H9 (cell line): Measurements from ENCODE around the gene DLG5. TPM values are rescaled to one million over a fixed set of nuclear protein-coding genes. Genes with fewer than 3 reads are reported as not detected.
A peak's percentile ranks its signal among the peaks of the same experiment; 100 is the strongest.

Experiments used
- DNase-seq: peaks from one replicate; pipeline ENCODE4 v3.0.0-alpha.2; 2017
- H2AFZ ChIP-seq: one replicate; pipeline ENCODE4 v1.6.1; 2013; ENCODE audit warnings: mild to moderate bottlenecking, low read length, control low read depth, moderate library complexity
- H2AK5ac ChIP-seq: 2 replicates; pipeline ENCODE4 v1.6.1; 2013; ENCODE audit warnings: low read length, control low read depth, mixed read lengths; ENCODE audit not compliant: insufficient read length
- H2BK120ac ChIP-seq: one replicate; pipeline ENCODE4 v1.6.1; 2013; ENCODE audit warnings: low read depth, mild to moderate bottlenecking, low read length, control low read depth, inconsistent platforms; ENCODE audit not compliant: poor library complexity, severe bottlenecking
- H2BK12ac ChIP-seq: 2 replicates; pipeline ENCODE4 v1.6.1; 2013; ENCODE audit warnings: low read length, control low read depth, mixed read lengths, low read depth; ENCODE audit not compliant: insufficient read length
- H2BK15ac ChIP-seq: 2 replicates; pipeline ENCODE4 v1.6.1; 2013; ENCODE audit warnings: low read depth, low read length, control low read depth
- H2BK20ac ChIP-seq: one replicate; pipeline ENCODE4 v1.6.1; 2013; ENCODE audit warnings: low read depth, mild to moderate bottlenecking, low read length, control low read depth, inconsistent platforms; ENCODE audit not compliant: poor library complexity, severe bottlenecking
- H2BK5ac ChIP-seq: 2 replicates; pipeline ENCODE4 v1.6.1; 2013; ENCODE audit warnings: low read length, control low read depth, mixed read lengths; ENCODE audit not compliant: insufficient read length
- H3K14ac ChIP-seq: 2 replicates; pipeline ENCODE4 v1.6.1; 2013; ENCODE audit warnings: low read length, control low read depth; ENCODE audit not compliant: insufficient read depth
- H3K18ac ChIP-seq: 2 replicates; pipeline ENCODE4 v1.6.1; 2013; ENCODE audit warnings: low read depth, mild to moderate bottlenecking, mixed read lengths, low read length, control low read depth; ENCODE audit not compliant: insufficient read length
- H3K23ac ChIP-seq: 2 replicates; pipeline ENCODE4 v1.6.1; 2013; ENCODE audit warnings: low read length, control low read depth, mixed read lengths, low read depth; ENCODE audit not compliant: insufficient read length
- H3K23me2 ChIP-seq: 2 replicates; pipeline ENCODE4 v1.6.1; 2013; ENCODE audit warnings: low read depth, mild to moderate bottlenecking, mixed read lengths, low read length, control low read depth; ENCODE audit not compliant: insufficient read length, poor library complexity, severe bottlenecking
- H3K27ac ChIP-seq: 2 replicates; pipeline ENCODE4 v1.5.1; 2013; ENCODE audit warnings: low read length, control low read depth, mixed read lengths, low read depth; ENCODE audit not compliant: insufficient read length
- H3K27me3 ChIP-seq: 2 replicates; pipeline ENCODE4 v1.6.1; 2013; ENCODE audit warnings: low read length, control low read depth, inconsistent platforms; ENCODE audit not compliant: insufficient read depth
- H3K4ac ChIP-seq: 2 replicates; pipeline ENCODE4 v1.6.1; 2013; ENCODE audit warnings: low read depth, mild to moderate bottlenecking, control low read depth, inconsistent platforms, low read length, moderate library complexity
- H3K4me1 ChIP-seq: 2 replicates; pipeline ENCODE4 v1.6.1; 2013; ENCODE audit warnings: low read length, control low read depth, inconsistent platforms; ENCODE audit not compliant: insufficient read depth
- H3K4me2 ChIP-seq: 2 replicates; pipeline ENCODE4 v1.6.1; 2013; ENCODE audit warnings: low read length, control low read depth, mixed read lengths; ENCODE audit not compliant: insufficient read length, insufficient read depth
- H3K56ac ChIP-seq: 2 replicates; pipeline ENCODE4 v1.6.1; 2013; ENCODE audit warnings: low read depth, mild to moderate bottlenecking, mixed read lengths, low read length, control low read depth; ENCODE audit not compliant: insufficient read length
- H3K79me1 ChIP-seq: 2 replicates; pipeline ENCODE4 v1.6.1; 2013; ENCODE audit warnings: low read depth, mild to moderate bottlenecking, moderate library complexity, low read length, control low read depth, inconsistent platforms; ENCODE audit not compliant: insufficient read depth, poor library complexity, severe bottlenecking
- H3K79me2 ChIP-seq: 2 replicates; pipeline ENCODE4 v1.6.1; 2013; ENCODE audit warnings: low read length, control low read depth, inconsistent platforms; ENCODE audit not compliant: insufficient read depth
- H3K9ac ChIP-seq: 2 replicates; pipeline ENCODE4 v1.6.1; 2013; ENCODE audit warnings: low read length, control low read depth, mixed read lengths; ENCODE audit not compliant: insufficient read length; ENCODE audit errors: extremely low read depth
- H3K9me3 ChIP-seq: one replicate; pipeline ENCODE4 v1.6.1; 2013; ENCODE audit warnings: low read depth, low read length, inconsistent platforms; ENCODE audit not compliant: control insufficient read depth
- H3T11ph ChIP-seq: one replicate; pipeline ENCODE4 v1.6.1; 2013; ENCODE audit warnings: mild to moderate bottlenecking, low read length, control low read depth, inconsistent platforms
- H4K20me1 ChIP-seq: one replicate; pipeline ENCODE4 v1.6.1; 2013; ENCODE audit not compliant: control insufficient read depth, insufficient read length, insufficient read depth
- H4K5ac ChIP-seq: 2 replicates; pipeline ENCODE4 v1.6.1; 2013; ENCODE audit warnings: low read depth, mild to moderate bottlenecking, mixed read lengths, low read length, control low read depth; ENCODE audit not compliant: insufficient read length
- H4K8ac ChIP-seq: replicated peaks from 2 replicates; pipeline ENCODE4 v1.6.1; 2013; ENCODE audit warnings: low read length, control low read depth, mixed read lengths, low read depth; ENCODE audit not compliant: insufficient read length
- H4K91ac ChIP-seq: 2 replicates; pipeline ENCODE4 v1.6.1; 2013; ENCODE audit warnings: low read depth, mild to moderate bottlenecking, moderate library complexity, mixed read lengths, low read length, control low read depth; ENCODE audit not compliant: insufficient read length
- H3K27ac Mint-ChIP-seq, 3 experiments: 2 replicates in 2 of 3; 3 replicates in 1 of 3; pipeline ENCODE4 v1.8.0; 2020 to 2021; ENCODE audit warnings: mixed read lengths in 3 of 3, mild to moderate bottlenecking in 1 of 3, moderate library complexity in 1 of 3
- H3K27me3 Mint-ChIP-seq: 2 replicates; pipeline ENCODE4 v1.8.0; 2021; ENCODE audit warnings: low read depth, mild to moderate bottlenecking, moderate library complexity, mixed read lengths
- H3K36me3 Mint-ChIP-seq, 3 experiments: 2 replicates in 2 of 3; 3 replicates in 1 of 3; pipeline ENCODE4 v1.8.0; 2020 to 2021; ENCODE audit warnings: low read depth in 3 of 3, mixed read lengths in 3 of 3; ENCODE audit not compliant: insufficient read depth in 1 of 3
- H3K4me1 Mint-ChIP-seq, 2 experiments: 2 replicates each; pipeline ENCODE4 v1.8.0; 2020; ENCODE audit warnings: mixed read lengths in 2 of 2
- H3K4me3 Mint-ChIP-seq, 2 experiments: 2 replicates in 1 of 2; 3 replicates in 1 of 2; pipeline ENCODE4 v1.8.0; 2020 to 2021; ENCODE audit warnings: mild to moderate bottlenecking in 2 of 2, mixed read lengths in 2 of 2, moderate library complexity in 1 of 2
- H3K9me3 Mint-ChIP-seq, 2 experiments: 2 replicates in 1 of 2; 3 replicates in 1 of 2; pipeline ENCODE4 v1.8.0; 2020; ENCODE audit warnings: mild to moderate bottlenecking in 2 of 2, mixed read lengths in 2 of 2, moderate library complexity in 1 of 2
- WGBS: extraction: QIAGEN DNeasy Blood & Tissue Kit; methylation state at CpG from one replicate; pipeline ENCODE4 v1.1.7; 2013; ENCODE audit warnings: missing lambda C conversion rate, low lambda C conversion rate, mixed read lengths; ENCODE audit not compliant: insufficient read length; ENCODE audit errors: extremely low coverage; 5-methylcytosine and 5-hydroxymethylcytosine counted together
- total RNA-seq: library from RNA; stranded (reverse); gene quantifications from 2 replicates; pipeline ENCODE4 v1.2.1, GENCODE V29; 2021
- TF ChIP-seq, protein P1 (sequence below): fragments of 200-600 bp; sonication (generic); conservative IDR thresholded peaks from 3 replicates; pipeline ENCODE4 v1.8.0; 2021; ENCODE audit warnings: antibody characterized with exemption, mild to moderate bottlenecking

The DLG5 gene
- total RNA-seq, 1 experiment from 2014 or later: 67.4 TPM

DNA sequence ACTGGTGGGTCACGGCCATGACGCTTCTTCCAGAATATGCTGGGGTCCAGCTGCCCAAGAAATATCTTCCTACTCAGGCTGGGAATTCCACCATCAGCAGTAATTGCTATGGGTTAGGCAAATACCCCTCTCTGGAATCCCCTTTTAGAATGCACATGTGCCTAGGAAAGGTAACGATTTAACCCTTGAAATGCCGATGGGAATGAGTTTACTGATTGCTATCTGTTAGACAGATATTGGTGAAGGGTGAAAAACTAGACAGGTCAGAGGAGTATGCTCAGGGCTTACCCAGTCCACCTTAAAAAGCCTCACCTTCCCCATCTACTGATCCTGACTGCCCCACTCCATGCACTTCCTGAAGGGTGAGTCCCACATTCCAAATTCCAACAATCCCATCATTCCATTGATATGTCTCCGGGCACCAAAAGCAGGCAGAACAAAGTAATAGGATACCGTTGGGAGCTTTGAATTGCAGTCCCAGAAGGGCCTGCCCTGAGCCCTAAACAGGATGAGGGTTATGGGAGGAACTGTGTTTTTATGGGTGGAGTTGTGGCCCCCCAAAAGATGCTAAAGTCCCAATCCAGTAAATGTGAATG lies 59.3 kb downstream of the DLG5 start:
- Histone ChIP-seq H2BK20ac (no peak overlapping the region), H2AK5ac (no peak overlapping the region), H2AFZ (no peak overlapping the region), H3K27me3 (no peaks in the 10 kb centered on the region), H2BK15ac (no peak overlapping the region), H2BK5ac (no peak overlapping the region), H3K23me2 (no peaks in the 10 kb centered on the region), H2BK12ac (no peak overlapping the region), H3K9ac (no peak overlapping the region), H3K56ac (no peak overlapping the region), H3K79me1 (no peaks in the 10 kb centered on the region), H3T11ph (no peak overlapping the region), H4K5ac (no peak overlapping the region), H3K14ac (no peak overlapping the region), H3K4me2 (no peak overlapping the region), H3K4me1 (peaks cover 6% of the 10 kb centered on the region; the same call in 1 of the 2 replicates), H4K91ac (no peak overlapping the region), H3K9me3 (no peaks in the 10 kb centered on the region), H3K79me2 (no peaks in the 10 kb centered on the region; the same call in 1 of the 2 replicates), H2BK120ac (no peak overlapping the region), H3K27ac (no peak overlapping the region), H3K18ac (no peak overlapping the region), H3K4ac (no peak overlapping the region), H3K23ac (no peak overlapping the region), H4K20me1 (no peaks in the 10 kb centered on the region), H4K8ac (no peak overlapping the region)
- H3K27ac Mint-ChIP-seq: peak overlapping the region in 2 of 3 experiments; percentile 9 to 48; a peak in 4 of 7 replicates
- DNase-seq: no peak
- no peaks in the 10 kb centered on the region for H3K27me3 Mint-ChIP-seq
- no peaks in the 10 kb centered on the region for H3K9me3 Mint-ChIP-seq
- TF ChIP-seq, protein P1, sequence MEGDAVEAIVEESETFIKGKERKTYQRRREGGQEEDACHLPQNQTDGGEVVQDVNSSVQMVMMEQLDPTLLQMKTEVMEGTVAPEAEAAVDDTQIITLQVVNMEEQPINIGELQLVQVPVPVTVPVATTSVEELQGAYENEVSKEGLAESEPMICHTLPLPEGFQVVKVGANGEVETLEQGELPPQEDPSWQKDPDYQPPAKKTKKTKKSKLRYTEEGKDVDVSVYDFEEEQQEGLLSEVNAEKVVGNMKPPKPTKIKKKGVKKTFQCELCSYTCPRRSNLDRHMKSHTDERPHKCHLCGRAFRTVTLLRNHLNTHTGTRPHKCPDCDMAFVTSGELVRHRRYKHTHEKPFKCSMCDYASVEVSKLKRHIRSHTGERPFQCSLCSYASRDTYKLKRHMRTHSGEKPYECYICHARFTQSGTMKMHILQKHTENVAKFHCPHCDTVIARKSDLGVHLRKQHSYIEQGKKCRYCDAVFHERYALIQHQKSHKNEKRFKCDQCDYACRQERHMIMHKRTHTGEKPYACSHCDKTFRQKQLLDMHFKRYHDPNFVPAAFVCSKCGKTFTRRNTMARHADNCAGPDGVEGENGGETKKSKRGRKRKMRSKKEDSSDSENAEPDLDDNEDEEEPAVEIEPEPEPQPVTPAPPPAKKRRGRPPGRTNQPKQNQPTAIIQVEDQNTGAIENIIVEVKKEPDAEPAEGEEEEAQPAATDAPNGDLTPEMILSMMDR: no peak
- peaks cover 4 to 57% (median 16%) of the 10 kb centered on the region in 3 experiments for H3K36me3 Mint-ChIP-seq
- WGBS: no CpG with 5 or more reads among the region's 6 CpGs
- H3K4me3 Mint-ChIP-seq: no peak overlapping the region
- H3K4me1 Mint-ChIP-seq: peaks cover 57 to 63% of the 10 kb centered on the region in 2 experiments
